ENCODE measurements around the gene HPGD.

DNA sequence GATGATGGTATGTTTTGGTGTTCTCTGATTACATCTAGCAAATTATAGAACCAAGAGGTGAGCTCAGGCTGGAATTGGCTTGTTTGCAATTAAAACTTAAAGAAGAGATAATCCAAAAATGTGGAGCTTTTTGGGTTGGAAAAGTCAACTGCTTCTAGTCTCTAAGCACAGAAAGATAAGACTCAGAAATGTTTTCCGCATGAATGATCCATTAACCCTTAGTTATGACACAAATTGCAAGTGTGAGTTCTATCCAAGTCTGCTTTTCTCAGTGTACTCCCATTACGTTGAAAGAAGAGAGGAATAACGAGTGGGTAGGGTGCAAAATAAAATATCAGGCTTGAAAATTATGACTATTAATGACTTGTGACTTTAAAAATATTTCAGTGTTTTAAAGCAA, 38.5 kb downstream of the HPGD start:
- TF ChIP-seq CTCF (IDR thresholded peaks at IDR 0.05) (no peak), POLR2A (IDR thresholded peaks at IDR 0.05) (no peak)
